K562 (cell line): Measurements from ENCODE around the gene TBC1D2. TPM values are rescaled to one million over a fixed set of nuclear protein-coding genes. Genes with fewer than 3 reads are reported as not detected.
A peak's percentile ranks its signal among the peaks of the same experiment; 100 is the strongest.

Experiments used
- BCL6 ChIP-seq: fragments of 250-450 bp; sonication (Bioruptor Pico); IDR thresholded peaks from 2 replicates; pipeline ENCODE4 v1.4.0; 2020
- CREBBP ChIP-seq: IDR thresholded peaks from one replicate; pipeline ENCODE4 v1.6.1; 2012; ENCODE audit warnings: low read depth, mild to moderate bottlenecking, control low read depth, inconsistent platforms, low read length
- DDX20 ChIP-seq: fragments of 450-650 bp; IDR thresholded peaks from 2 replicates; pipeline ENCODE4 v1.6.1; 2016; ENCODE audit warnings: missing genetic modification characterization, low read depth, mild to moderate bottlenecking, missing compliant biosample characterization, moderate library complexity
- FOXK1 ChIP-seq: sonication (generic); formaldehyde crosslinking; IDR thresholded peaks from 2 replicates; pipeline ENCODE4 v1.8.0; 2022; ENCODE audit warnings: missing genetic modification reagents, mild to moderate bottlenecking, borderline replicate concordance
- FOXP1 ChIP-seq: sonication (generic); formaldehyde crosslinking; IDR thresholded peaks from 2 replicates; pipeline ENCODE4 v1.8.0; 2022; ENCODE audit warnings: mild to moderate bottlenecking, missing genetic modification reagents
- GATAD2B ChIP-seq: fragments of 450-650 bp; IDR thresholded peaks from 2 replicates; pipeline ENCODE4 v1.6.1; 2017; ENCODE audit warnings: mild to moderate bottlenecking, borderline replicate concordance
- KHSRP ChIP-seq: fragments of 450-650 bp; IDR thresholded peaks from 2 replicates; pipeline ENCODE4 v1.6.1; 2017
- MYBL2 ChIP-seq, 2 experiments: fragments of 450-650 bp in 1 of 2; sonication (generic) in 1 of 2; formaldehyde crosslinking in 1 of 2; IDR thresholded peaks; 2 replicates each; pipeline versions ENCODE4 v1.6.1 to v1.8.1; 2017 to 2022; ENCODE audit warnings: borderline replicate concordance in 1 of 2, inconsistent platforms in 1 of 2, low read depth in 1 of 2, mild to moderate bottlenecking in 1 of 2, missing genetic modification reagents in 1 of 2, moderate library complexity in 1 of 2
- NFE2 ChIP-seq: IDR thresholded peaks from 2 replicates; pipeline ENCODE4 v1.6.1; 2014; ENCODE audit warnings: antibody characterized with exemption, low read depth
- NFRKB ChIP-seq: fragments of 450-650 bp; IDR thresholded peaks from 2 replicates; pipeline ENCODE4 v1.6.1; 2016; ENCODE audit warnings: low read depth
- PHF20 ChIP-seq: fragments of 450-650 bp; IDR thresholded peaks from 2 replicates; pipeline ENCODE4 v1.6.1; 2018; ENCODE audit not compliant: partially characterized antibody
- RUNX1 ChIP-seq: sonication (generic); IDR thresholded peaks from 2 replicates; pipeline ENCODE4 v1.6.1; 2016; ENCODE audit warnings: antibody characterized with exemption, low read depth
- THRAP3 ChIP-seq: fragments of 450-650 bp; IDR thresholded peaks from 2 replicates; pipeline ENCODE4 v1.6.1; 2016; ENCODE audit warnings: mild to moderate bottlenecking, inconsistent platforms, borderline replicate concordance
- ZNF224 ChIP-seq: sonication (generic); formaldehyde crosslinking; IDR thresholded peaks from 2 replicates; pipeline ENCODE4 v1.8.0; 2022; ENCODE audit warnings: mild to moderate bottlenecking, missing genetic modification reagents
- ZNF354B ChIP-seq: fragments of 250-450 bp; sonication (Bioruptor Pico); IDR thresholded peaks from 2 replicates; pipeline ENCODE4 v1.4.0; 2020
- ZNF507 ChIP-seq: conservative IDR thresholded peaks from 2 replicates; pipeline ENCODE4 v1.6.1; 2017; ENCODE audit warnings: missing genetic modification characterization, missing compliant biosample characterization
- ZNF830 ChIP-seq: fragments of 250-450 bp; sonication (Bioruptor Pico); IDR thresholded peaks from 2 replicates; pipeline ENCODE4 v1.5.0; 2021; ENCODE audit warnings: mild to moderate bottlenecking
- polyA plus RNA-seq, 8 experiments: library from polyadenylated mRNA; depleted of rRNA in 4 of 8; stranded (reverse) in 5 of 8; unstranded in 3 of 8; fragments of >200 nt; fragmentation: Nextera tagmentation in 2 of 8; fragmentation: Illumina TruSeq in 1 of 8; extraction: Ambion mirVana in 2 of 8; extraction: Trizol in 1 of 8; gene quantifications; 2 replicates each; pipeline versions ENCODE4 v1.2.1 to v1.2.3, GENCODE V29; 2011 to 2014; ENCODE audit warnings: inconsistent platforms in 1 of 8, missing spikeins in 1 of 8
- total RNA-seq, 7 experiments: library from RNA; depleted of rRNA in 6 of 7; stranded (reverse); fragments of >200 nt in 6 of 7; fragmentation: Illumina TruSeq in 2 of 7; extraction: Trizol in 2 of 7; gene quantifications; 2 replicates each; pipeline versions ENCODE4 v1.2.1 to v1.2.3, GENCODE V29; 2011 to 2021; ENCODE audit warnings: low replicate concordance in 1 of 7
- TF ChIP-seq, protein P1 (sequence below): fragments of 250-450 bp; sonication (Bioruptor Pico); IDR thresholded peaks from 2 replicates; pipeline ENCODE4 v1.5.0; 2021; ENCODE audit warnings: mild to moderate bottlenecking, moderate library complexity
- TF ChIP-seq, protein P2 (sequence below): sonication (generic); formaldehyde crosslinking; IDR thresholded peaks from 2 replicates; pipeline ENCODE4 v1.8.1; 2022; ENCODE audit warnings: missing genetic modification reagents
- TF ChIP-seq, protein P3 (sequence below): sonication (generic); formaldehyde crosslinking; IDR thresholded peaks from 2 replicates; pipeline ENCODE4 v1.8.0; 2022; ENCODE audit warnings: mild to moderate bottlenecking, missing genetic modification reagents, borderline replicate concordance

Gene TBC1D2
- total and polyA plus RNA-seq, 9 of the 15 experiments (the other 6 are each of a cell fraction or from before 2014, with no cell fraction given) = 0.10 to 7.0 (median 2.5) TPM

DNA sequence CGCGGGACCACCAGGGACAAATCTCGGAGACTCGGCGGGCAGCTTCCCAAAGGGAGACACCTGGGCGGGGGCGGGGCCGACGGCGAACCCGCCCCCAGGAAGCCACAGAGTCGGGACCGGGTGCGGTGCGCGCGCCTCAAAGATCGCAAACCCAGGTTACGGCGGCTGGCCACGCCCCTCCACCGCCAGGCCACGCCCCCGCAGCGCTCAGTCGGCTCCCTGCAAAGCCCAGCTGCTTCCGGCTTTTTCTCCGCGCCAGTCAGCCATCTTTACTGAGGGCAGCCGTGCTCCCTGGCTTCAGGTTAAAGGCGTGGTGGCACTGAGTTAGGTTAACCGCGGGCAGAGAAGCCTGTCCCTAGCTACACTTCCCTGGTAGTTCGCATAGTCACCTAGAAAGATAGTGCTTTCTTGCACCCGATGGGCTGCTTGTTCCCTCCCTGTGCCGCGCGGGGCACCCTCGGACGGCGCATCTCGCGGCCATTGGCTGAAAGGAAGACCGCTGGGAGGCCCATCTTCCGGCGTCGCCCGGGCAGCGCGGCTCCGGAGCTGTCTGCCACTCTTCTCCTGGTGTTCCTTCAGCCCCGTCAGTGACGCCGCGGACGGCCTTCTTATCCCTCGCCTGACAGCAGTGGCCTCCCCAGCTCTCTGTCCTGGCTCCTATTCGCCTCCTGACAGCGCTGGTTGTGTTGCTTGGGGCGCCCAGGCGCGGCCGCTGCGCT is at the start of gene TBC1D2 (continued):
- TF ChIP-seq, protein P1, sequence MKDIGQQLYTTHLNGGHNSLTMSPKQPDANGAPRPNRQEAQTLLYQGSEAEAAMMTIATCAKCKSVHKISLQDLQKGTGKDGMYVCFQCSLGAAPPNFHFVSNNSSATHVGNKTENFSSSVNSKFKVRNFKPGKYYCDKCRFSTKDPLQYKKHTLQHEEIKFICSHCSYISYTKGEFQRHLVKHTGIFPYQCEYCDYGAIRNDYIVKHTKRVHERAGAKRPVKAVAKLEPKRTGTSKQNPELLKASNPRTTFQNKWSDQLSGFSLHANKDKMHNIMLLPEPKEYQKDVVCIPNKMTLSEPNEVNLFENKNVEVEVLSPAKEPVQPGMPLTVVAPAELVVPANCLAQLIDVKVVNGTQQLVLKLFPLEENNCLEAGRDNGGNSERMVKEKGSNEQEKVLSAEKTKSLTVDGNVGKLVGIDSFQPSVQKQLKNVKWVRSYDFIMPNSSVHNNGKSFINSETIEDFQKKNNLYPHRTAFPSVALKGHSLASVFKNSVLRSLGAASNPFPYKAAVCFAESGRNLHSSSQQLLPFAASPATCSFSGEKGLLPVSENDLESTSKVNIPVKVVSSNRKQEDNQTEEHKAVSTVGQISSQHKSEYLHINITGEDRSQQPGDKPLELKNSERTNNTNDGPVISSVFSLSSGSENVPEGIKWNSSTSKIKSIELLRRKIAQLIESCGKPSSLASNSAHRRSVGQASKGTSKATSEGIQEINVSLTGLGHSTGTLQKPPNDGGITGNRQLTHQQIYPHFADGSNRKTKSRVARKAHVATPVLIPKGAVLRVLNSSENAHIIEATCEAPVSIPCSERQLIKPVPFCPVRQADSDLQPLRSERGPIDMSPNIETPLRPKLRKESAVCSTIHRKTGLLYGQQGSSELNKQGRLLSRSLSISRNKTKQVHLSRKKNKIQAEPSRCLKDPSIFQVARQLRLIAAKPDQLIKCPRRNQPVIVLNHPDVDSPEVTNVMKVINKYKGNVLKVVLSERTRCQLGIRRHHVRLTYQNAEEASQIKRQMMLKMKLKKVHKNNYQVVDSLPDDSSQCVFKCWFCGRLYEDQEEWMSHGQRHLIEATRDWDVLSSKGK = no peak
- no peak for TF ChIP-seq CREBBP
- TF ChIP-seq ZNF354B (CRISPR knock-in tag) = no peak
- no peak for TF ChIP-seq FOXK1 (CRISPR knock-in tag)
- no peak for TF ChIP-seq THRAP3
- TF ChIP-seq ZNF507 = no peak
- TF ChIP-seq MYBL2 (IDR thresholded peaks at IDR 0.05; ENCODE audit: low read depth) = no peak; the same call in 1 of the 2 replicates
- TF ChIP-seq MYBL2 (CRISPR knock-in tag; IDR thresholded peaks at IDR 0.05; ENCODE audit: borderline replicate concordance) = no peak
- no peak for TF ChIP-seq DDX20 (tag)
- peak; percentile 78 for TF ChIP-seq PHF20
- no peak for TF ChIP-seq NFE2
- no peak for TF ChIP-seq ZNF224
- TF ChIP-seq, protein P2, sequence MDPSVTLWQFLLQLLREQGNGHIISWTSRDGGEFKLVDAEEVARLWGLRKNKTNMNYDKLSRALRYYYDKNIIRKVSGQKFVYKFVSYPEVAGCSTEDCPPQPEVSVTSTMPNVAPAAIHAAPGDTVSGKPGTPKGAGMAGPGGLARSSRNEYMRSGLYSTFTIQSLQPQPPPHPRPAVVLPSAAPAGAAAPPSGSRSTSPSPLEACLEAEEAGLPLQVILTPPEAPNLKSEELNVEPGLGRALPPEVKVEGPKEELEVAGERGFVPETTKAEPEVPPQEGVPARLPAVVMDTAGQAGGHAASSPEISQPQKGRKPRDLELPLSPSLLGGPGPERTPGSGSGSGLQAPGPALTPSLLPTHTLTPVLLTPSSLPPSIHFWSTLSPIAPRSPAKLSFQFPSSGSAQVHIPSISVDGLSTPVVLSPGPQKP = no peak
- TF ChIP-seq RUNX1 = 0 out of 2 replicates have a peak, but pooled peaks have one; percentile 20
- TF ChIP-seq FOXP1 (CRISPR knock-in tag) = no peak
- peak; percentile 74; the same call in 1 of the 2 replicates for TF ChIP-seq ZNF830 (CRISPR knock-in tag)
- TF ChIP-seq KHSRP = no peak
- peak; percentile 95 for TF ChIP-seq NFRKB
- no peak for TF ChIP-seq BCL6
- no peak for TF ChIP-seq GATAD2B
- TF ChIP-seq, protein P3, sequence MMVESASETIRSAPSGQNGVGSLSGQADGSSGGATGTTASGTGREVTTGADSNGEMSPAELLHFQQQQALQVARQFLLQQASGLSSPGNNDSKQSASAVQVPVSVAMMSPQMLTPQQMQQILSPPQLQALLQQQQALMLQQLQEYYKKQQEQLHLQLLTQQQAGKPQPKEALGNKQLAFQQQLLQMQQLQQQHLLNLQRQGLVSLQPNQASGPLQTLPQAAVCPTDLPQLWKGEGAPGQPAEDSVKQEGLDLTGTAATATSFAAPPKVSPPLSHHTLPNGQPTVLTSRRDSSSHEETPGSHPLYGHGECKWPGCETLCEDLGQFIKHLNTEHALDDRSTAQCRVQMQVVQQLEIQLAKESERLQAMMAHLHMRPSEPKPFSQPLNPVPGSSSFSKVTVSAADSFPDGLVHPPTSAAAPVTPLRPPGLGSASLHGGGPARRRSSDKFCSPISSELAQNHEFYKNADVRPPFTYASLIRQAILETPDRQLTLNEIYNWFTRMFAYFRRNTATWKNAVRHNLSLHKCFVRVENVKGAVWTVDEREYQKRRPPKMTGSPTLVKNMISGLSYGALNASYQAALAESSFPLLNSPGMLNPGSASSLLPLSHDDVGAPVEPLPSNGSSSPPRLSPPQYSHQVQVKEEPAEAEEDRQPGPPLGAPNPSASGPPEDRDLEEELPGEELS (CRISPR knock-in tag) = no peak
